IMR-90 (cell line): ENCODE results near the gene COLQ.

Experiments
- BHLHE40 ChIP-seq: fragments of 150-350 bp; IDR thresholded peaks from 2 replicates; pipeline ENCODE4 v1.6.1; 2016; ENCODE audit warnings: mild to moderate bottlenecking, low read depth, low read length
- CEBPB ChIP-seq: IDR thresholded peaks from 2 replicates; pipeline ENCODE4 v1.6.1; 2012; ENCODE audit warnings: low read depth, low read length, improper control_type of control experiment
- CHD1 ChIP-seq: IDR thresholded peaks from 2 replicates; pipeline ENCODE4 v1.6.1; 2012; ENCODE audit warnings: low read depth, low read length, improper control_type of control experiment
- MAFK ChIP-seq: IDR thresholded peaks from 2 replicates; pipeline ENCODE4 v1.6.1; 2012; ENCODE audit warnings: low read depth, low read length, improper control_type of control experiment
- MXI1 ChIP-seq: IDR thresholded peaks from 2 replicates; pipeline ENCODE4 v1.6.1; 2012; ENCODE audit warnings: low read depth, mild to moderate bottlenecking, low read length, moderate library complexity, borderline replicate concordance
- POLR2A ChIP-seq: IDR thresholded peaks from 2 replicates; pipeline ENCODE4 v1.6.1; 2012; ENCODE audit warnings: mild to moderate bottlenecking, low read depth, low read length
- RAD21 ChIP-seq: IDR thresholded peaks from 2 replicates; pipeline ENCODE4 v1.6.1; 2012; ENCODE audit warnings: low read length, improper control_type of control experiment
- RCOR1 ChIP-seq: IDR thresholded peaks from 2 replicates; pipeline ENCODE4 v1.6.1; 2012; ENCODE audit warnings: mild to moderate bottlenecking, low read length, improper control_type of control experiment; ENCODE audit not compliant: insufficient replicate concordance
- RFX5 ChIP-seq: IDR thresholded peaks from 2 replicates; pipeline ENCODE4 v1.8.0; 2012; ENCODE audit warnings: low read depth, mild to moderate bottlenecking, low read length, moderate library complexity
- TF ChIP-seq, protein P1 (sequence below): conservative IDR thresholded peaks from 2 replicates; pipeline ENCODE4 v1.5.1; 2012; ENCODE audit warnings: mild to moderate bottlenecking, low read depth, low read length, improper control_type of control experiment
- TF ChIP-seq, protein P2 (sequence below): fragments of 150-350 bp; IDR thresholded peaks from 2 replicates; pipeline ENCODE4 v1.6.1; 2017; ENCODE audit warnings: mild to moderate bottlenecking, antibody characterized with exemption, low read length, low read depth

DNA sequence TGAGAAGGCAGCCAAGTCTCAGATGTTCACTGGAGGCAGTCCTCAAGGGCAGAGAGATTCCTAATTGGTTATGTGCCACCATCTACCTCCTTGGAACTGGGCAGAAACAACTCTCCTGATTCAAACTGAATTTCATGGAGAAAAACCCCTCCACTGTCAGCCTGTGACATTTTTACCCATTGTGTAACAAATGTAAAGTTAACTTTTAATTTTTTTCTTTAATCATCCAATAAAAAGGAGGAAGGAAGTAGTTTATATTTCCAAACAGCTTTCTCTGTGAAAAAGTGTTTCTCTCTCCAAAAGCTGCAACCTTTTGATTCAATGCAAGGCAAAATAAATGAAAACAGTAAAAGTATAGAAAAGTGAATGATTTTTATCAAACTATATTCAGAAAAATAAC, 510 bp upstream of the COLQ start:
- TF ChIP-seq, protein P1, sequence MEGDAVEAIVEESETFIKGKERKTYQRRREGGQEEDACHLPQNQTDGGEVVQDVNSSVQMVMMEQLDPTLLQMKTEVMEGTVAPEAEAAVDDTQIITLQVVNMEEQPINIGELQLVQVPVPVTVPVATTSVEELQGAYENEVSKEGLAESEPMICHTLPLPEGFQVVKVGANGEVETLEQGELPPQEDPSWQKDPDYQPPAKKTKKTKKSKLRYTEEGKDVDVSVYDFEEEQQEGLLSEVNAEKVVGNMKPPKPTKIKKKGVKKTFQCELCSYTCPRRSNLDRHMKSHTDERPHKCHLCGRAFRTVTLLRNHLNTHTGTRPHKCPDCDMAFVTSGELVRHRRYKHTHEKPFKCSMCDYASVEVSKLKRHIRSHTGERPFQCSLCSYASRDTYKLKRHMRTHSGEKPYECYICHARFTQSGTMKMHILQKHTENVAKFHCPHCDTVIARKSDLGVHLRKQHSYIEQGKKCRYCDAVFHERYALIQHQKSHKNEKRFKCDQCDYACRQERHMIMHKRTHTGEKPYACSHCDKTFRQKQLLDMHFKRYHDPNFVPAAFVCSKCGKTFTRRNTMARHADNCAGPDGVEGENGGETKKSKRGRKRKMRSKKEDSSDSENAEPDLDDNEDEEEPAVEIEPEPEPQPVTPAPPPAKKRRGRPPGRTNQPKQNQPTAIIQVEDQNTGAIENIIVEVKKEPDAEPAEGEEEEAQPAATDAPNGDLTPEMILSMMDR = no peak
- TF ChIP-seq MAFK (no peak), RFX5 (no peak), RAD21 (no peak), BHLHE40 (no peak), RCOR1 (no peak), POLR2A (no peak), CEBPB (no peak), MXI1 (no peak), CHD1 (no peak)
- TF ChIP-seq, protein P2, sequence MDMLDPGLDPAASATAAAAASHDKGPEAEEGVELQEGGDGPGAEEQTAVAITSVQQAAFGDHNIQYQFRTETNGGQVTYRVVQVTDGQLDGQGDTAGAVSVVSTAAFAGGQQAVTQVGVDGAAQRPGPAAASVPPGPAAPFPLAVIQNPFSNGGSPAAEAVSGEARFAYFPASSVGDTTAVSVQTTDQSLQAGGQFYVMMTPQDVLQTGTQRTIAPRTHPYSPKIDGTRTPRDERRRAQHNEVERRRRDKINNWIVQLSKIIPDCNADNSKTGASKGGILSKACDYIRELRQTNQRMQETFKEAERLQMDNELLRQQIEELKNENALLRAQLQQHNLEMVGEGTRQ = no peak
